C4-2B (cell line): Measurements from ENCODE around the gene ANKRD11.

ENCODE experiments used
- ZFX ChIP-seq: fragments of 450-650 bp; IDR thresholded peaks from 2 replicates; pipeline ENCODE4 v1.6.1; 2017
- TF ChIP-seq, protein P1 (sequence below): fragments of 450-650 bp; conservative IDR thresholded peaks from 2 replicates; pipeline ENCODE4 v1.5.1; 2017; ENCODE audit warnings: mild to moderate bottlenecking

DNA sequence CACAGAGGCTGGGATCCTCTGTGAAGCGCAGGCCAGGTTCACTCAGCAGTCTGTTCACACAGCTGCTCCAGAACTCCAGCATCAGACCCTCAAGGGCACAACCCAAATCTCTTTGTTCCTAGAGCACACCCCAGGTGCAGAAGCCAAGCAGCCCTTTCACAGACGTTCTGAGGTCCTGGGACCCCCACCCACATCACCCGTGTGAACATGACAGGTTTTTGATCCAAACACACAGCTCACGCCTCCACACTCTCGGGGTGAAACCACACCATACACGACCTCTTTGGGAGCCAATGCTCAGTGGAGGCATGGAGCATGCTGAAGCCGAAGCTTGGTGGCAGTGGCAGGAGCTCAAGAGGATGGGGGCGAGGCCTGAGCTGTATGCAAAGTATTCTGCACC, 175.5 kb downstream of the ANKRD11 start:
- TF ChIP-seq, protein P1, sequence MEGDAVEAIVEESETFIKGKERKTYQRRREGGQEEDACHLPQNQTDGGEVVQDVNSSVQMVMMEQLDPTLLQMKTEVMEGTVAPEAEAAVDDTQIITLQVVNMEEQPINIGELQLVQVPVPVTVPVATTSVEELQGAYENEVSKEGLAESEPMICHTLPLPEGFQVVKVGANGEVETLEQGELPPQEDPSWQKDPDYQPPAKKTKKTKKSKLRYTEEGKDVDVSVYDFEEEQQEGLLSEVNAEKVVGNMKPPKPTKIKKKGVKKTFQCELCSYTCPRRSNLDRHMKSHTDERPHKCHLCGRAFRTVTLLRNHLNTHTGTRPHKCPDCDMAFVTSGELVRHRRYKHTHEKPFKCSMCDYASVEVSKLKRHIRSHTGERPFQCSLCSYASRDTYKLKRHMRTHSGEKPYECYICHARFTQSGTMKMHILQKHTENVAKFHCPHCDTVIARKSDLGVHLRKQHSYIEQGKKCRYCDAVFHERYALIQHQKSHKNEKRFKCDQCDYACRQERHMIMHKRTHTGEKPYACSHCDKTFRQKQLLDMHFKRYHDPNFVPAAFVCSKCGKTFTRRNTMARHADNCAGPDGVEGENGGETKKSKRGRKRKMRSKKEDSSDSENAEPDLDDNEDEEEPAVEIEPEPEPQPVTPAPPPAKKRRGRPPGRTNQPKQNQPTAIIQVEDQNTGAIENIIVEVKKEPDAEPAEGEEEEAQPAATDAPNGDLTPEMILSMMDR, result no peak
- no peak for TF ChIP-seq ZFX
